Stimulated activated CD4-positive, alpha-beta T cell treated with anti-CD3 and anti-CD28 coated beads, Interleukin-1b, Interleukin-23, amount 100 ng/mL, for 24 hours (primary cell): ENCODE results near the gene AIFM3.

ENCODE experiments used
- DNase-seq, 4 experiments: peaks; one replicate each; pipeline ENCODE4 v3.0.0-alpha.2; 2020; ENCODE audit warnings: low read depth in 4 of 4, low spot score in 1 of 4

Gene AIFM3

DNA sequence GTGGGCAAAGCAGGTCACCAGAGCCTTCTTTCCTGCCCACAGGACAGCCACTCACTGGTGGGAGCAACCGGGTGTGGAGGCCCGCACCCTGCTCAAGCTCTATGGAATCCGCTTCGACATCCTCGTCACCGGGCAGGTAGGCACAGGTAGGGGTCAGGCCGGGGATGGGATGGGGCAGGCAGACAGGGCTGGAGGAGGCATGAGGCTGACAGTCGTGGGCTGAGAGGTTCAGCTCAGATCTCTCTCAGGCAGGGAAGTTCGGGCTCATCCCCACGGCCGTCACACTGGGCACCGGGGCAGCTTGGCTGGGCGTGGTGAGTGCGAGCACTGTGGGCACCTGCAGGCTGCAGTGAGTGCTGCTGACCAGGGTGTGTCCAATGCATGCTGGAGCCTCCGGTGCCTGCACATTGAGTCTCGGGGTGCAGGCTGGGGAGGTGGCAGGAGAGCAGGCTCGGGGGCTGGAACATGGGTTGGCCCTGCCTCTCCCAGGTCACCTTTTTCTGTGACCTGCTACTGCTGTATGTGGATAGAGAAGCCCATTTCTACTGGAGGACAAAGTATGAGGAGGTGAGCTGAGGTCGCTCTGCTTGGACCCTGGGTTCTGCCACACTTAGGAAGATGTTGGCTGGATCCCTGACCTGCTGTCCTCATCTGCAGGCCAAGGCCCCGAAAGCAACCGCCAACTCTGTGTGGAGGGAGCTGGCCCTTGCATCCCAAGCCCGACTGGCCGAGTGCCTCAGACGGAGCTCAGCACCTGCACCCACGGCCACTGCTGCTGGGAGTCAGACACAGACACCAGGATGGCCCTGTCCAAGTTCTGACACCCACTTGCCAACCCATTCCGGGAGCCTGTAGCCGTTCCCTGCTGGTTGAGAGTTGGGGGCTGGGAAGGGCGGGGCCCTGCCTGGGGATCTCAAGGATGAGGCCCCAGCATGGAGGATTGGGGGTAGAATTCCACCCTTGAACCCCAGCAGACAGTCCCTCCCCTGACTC is 59.0 kb downstream of the AIFM3 start:
- no peak for DNase-seq

DNA sequence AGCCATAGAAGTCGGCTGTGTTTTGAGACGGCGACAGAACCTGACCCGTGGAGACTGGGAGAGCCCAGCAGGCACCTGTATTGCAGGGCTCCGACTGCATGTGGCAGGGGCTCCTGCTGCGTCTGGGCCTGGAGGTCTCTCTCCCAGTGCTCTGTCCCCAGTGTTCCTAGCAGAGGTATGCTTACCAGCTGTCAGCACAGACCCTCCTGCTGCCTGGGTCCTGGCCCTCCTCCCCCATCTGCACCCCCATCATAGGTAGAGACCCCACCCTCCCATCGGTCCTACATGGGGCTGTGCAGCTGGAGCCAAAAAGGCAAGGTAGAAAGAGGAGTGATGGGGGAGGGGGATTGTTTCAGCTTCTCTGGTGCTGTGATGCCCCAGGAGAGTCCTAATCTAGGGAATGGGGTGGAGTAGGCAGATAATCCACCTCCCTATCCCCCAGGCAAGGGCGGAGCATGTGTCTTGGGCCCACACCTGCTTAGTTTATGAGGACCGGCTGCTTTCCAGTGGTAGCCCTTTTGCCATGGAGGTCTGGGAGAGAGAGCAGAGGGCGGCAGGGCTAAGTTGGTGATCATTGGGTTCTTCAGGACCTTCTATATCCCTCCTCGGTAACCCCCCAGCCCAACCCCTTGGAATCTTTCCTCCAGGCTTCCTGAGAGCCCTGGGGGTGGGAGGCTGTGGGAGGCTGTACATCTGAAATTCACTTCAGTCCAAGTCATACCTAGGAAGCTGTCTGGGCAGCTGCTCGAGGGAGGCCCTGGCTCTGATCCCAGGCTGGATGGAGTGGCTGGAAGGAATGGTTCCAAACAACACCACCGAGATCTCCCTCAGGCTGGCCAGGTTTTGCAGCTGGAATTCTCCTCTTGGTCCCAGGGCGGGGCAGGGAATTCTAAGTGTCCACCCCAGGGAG is 60.0 kb downstream of the AIFM3 start:
- DNase-seq: no peak

DNA sequence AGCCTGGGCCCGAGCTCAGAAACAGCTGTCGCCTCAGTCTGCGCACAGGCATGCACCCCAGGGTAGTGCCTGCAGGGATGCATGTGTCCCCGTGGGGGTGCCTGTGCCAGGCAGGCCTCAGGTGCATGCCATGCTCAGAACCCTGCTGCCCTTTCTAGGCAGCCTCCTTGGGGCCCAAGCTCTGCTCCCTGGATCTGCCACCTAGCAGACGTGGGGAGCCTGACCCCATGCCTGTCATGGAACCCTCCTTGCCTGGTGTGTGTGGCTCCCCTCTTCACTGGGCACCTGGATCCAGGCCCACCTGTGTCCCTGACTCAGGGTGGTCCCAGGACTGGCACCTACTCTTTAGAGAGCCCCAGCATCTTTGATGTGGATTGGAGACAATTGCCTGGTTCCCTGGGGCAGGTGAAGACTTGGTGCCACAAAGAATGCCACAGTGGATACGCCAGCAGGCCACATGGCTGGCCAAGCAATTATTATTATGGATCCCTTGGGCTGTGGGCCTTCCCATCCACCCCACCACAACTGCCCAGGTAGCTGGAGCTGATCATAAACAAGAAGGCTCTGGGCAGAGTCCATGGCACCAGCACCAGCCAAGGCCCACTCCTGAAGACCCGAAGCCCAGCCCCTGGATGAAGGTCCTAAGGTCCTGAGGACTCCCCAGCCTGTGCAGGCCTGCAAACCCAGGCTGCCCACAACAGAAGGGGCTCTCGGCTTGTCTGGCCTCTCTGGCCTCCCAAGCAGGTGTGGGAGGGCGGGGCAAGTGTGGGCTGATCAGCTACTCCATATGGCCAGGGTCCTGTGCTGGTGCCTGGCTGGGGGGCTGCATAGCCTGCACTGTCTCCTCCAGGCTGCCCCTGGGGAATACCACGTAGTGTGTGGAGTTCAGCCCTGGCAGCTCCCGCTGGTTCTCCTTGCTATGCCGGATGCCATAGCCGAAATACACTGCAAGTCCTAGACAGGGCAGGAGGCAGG is 61.5 kb downstream of the AIFM3 start:
- no peak for DNase-seq

DNA sequence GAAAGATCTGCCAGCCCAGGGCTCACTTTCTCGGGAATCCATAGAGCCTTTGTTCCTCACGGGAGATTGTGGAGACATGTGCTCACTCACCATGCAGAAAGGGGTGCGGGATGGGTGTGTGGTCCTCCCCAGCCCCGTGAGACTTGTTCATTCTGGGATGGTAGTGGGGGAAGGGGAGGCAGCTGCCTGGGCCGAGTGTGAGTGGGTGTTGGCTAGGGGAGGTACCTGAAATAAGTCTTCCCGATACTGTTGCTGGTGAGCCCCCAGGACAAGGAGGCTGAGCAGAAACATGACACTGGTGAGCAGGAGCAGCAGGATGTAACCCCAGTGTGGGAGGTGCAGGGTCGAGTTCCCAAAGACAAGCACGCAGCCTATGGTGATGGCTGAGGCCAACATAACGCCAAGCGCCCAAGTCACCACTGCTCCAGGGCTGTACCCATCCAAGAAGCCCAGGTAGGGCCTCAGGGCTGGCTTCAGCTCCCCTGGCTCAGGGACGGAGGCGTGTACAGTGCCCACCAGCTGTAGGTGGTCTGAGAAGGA is 62.5 kb downstream of the AIFM3 start:
- no peak for DNase-seq

DNA sequence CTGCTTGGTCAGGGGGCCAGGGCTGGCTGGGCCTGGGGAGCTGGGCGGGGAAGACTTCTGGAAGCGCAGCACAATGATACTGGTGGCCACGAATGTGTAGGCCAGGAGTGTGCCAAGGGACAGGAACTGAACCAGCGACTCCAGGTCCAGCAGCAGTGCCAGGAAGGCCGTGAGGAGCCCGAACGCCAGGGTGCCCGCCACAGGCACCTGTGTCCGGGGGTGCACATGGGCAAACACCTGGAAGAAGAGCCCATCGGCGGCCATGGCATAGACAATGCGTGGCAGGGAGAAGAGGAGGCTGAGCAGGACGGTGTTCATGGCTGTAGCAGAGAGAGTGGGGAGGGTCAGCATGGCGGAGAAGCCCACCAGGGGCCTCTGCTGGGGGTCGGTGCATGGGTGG is 63.0 kb downstream of the AIFM3 start:
- no peak for DNase-seq
